Measurements from ENCODE around the gene RBM18. TPM values are rescaled to one million over a fixed set of nuclear protein-coding genes. Genes with fewer than 3 reads are reported as not detected.

The RBM18 gene
- polyA plus RNA-seq, 1 donor, result 33.0 TPM

DNA sequence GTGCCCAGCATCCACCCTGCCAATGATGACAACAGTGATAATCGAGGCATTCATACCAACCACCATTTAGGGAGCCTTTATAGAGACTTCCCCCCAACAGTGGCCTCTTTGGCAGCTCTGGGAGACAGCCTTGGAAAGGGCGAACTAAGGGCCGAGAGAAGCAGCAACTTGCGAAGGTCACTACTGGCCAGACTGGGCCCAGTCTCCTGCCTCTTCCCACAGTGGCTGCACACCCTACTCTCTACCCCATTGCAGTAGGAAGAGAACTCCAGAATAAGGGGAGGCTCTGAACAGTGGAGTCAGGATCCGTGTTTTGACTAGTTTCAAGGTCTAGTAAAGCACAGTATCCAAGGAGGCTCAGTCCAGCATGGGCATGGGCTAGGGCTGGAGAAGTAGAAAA is 41.2 kb downstream of the RBM18 start:
- DNase-seq, result no peak

GRCh38 chr9:122222791-122223190 is 41.8 kb downstream of the RBM18 start:
- DNase-seq, result no peak

GRCh38 chr9:122221183-122221811 is 43.3 kb downstream of the RBM18 start:
- no peak for DNase-seq

- DNase-seq, result no peak
These were observed 43.9 kb downstream of the RBM18 start for GRCh38 chr9:122220673-122221182.

GRCh38 chr9:122219856-122220672 is 44.6 kb downstream of the RBM18 start:
- no peak for DNase-seq

GRCh38 chr9:122218935-122219855 is 45.4 kb downstream of the RBM18 start:
- no peak for DNase-seq

DNA sequence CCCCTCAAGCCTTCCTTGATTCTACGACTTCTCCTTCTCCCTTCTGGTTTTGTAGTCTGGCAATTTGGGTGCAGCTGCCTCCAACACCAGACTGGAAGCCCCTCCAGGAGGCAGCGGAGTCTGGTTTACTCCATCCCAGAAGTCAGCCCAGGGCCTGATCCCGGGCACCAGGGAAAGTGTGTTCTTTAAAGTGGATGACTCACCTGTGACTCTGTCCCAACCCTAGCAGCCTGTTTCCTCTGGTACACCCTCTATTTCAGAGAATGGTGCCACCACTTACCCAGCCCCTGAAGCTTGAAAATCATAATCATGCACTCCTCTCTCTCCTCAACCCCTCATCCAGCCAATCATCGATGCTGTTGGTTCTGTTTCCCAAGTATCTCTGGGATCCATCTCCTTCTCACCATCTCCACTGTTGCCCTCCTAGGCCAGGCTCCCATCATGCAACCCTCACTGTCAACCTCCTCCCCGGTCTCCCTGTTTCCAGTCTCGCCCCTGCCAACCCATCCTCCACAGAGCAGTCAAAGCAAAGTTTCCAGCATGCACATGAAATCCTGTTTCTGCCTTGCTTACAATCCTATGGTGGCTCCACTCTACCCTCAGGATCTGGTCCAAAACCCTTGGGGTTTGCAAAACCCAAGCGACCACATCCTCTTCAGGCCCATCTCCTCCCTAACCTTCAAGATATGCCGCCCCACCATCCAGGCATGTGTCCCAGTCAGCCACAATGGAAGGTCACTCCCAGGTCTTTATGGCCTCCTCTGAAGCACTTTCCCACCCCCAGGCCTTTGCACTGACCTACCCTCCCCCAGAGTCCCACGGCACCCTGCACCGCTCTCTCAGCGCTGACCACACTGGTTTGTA is 46.3 kb downstream of the RBM18 start:
- no peak for DNase-seq

DNA sequence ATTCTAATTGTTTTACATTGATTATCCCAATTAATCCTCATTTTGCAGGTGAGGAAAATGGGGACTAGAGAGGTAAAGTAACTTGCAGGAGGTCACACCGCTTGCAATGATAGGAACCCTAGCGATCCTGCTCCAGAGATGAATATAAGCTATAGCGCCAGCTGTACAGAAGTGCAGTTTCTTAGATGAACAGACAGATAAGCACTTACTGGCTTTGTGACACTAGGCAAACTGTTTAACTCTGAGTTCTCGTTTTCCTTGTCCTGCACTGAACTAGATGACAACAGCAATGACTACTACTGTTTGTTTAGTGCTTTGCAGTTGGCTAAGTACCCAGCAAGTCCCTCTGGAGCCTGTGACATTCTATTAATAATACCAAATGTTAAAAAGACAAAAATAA is 47.0 kb downstream of the RBM18 start:
- no peak for DNase-seq

- DNase-seq, result no peak
These were observed 47.7 kb downstream of the RBM18 start for GRCh38 chr9:122216798-122217418.

- DNase-seq, result no peak
These were observed 48.4 kb downstream of the RBM18 start for GRCh38 chr9:122216138-122216797.

- no peak for DNase-seq
These were observed 49.0 kb downstream of the RBM18 start for GRCh38 chr9:122215663-122216062.

- DNase-seq, result no peak
These were observed 50.1 kb downstream of the RBM18 start for GRCh38 chr9:122214507-122214906.

- no peak for DNase-seq
These were observed 50.8 kb downstream of the RBM18 start for GRCh38 chr9:122213589-122214413.

GRCh38 chr9:122213102-122213588 is 51.5 kb downstream of the RBM18 start:
- no peak for DNase-seq

- no peak for DNase-seq
These were observed 52.1 kb downstream of the RBM18 start for GRCh38 chr9:122212473-122213004.

GRCh38 chr9:122209451-122209850 is 55.2 kb downstream of the RBM18 start:
- DNase-seq, result no peak

DNA sequence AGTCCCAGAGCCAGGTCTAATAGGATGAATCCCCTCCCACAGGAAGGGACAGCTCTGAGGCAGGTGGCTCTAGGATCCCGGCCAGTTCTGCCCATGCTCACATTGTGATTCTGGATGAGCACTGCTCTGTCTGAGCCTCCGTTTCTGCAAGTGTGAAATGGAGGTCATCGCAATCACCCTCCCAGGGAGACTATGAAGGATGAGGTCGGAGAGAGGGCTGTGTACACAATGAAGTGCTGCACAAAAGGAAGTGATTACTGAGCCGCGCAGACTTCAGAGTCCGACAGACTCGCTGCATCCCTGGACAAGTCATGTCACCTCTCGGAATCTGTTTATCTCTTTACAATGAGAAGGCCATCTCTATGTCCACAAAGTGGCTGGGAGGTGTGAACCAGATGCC is 57.5 kb downstream of the RBM18 start:
- DNase-seq, result no peak

- no peak for DNase-seq
These were observed 58.3 kb downstream of the RBM18 start for GRCh38 chr9:122206118-122207046.

All from left kidney (tissue), 2 donors.